K562 (cell line): ENCODE results near the gene ITPA. TPM values are rescaled to one million over a fixed set of nuclear protein-coding genes. Genes with fewer than 3 reads are reported as not detected.

Experiments
- ATAC-seq: fragments of 200-7000 bp; cut with Tn5 transposase; 3 replicates; pipeline ENCODE4 v1.9.1; 2020; ENCODE audit warnings: moderate library complexity
- BruUV-seq: library from RNA; stranded (reverse); fragments of 400-500 nt; replicated peaks from 2 replicates; lab custom pipeline; 2021; lab: Mats Ljungman, UMichigan
- CTCF ChIA-PET: fragments of 300-600 bp; formaldehyde crosslinking; extraction: SDS; loops from one replicate; lab custom pipeline; 2021; ENCODE audit warnings: low intra/inter-chr PET ratio; lab: Yijun Ruan, JAX
- POLR2A ChIA-PET: fragments of 300-600, 350-650 bp; sonication (Branson Sonifier 250); formaldehyde crosslinking; extraction: SDS; loops from one replicate; lab custom pipeline; 2021; ENCODE audit warnings: antibody characterized with exemption, inconsistent platforms; lab: Yijun Ruan, JAX
- DNase-seq, 4 experiments: peaks; one replicate each; pipeline versions ENCODE4 v3.0.0 to v3.0.0-alpha.2; 2011 to 2018; ENCODE audit warnings: low spot score in 3 of 4, mixed read lengths in 3 of 4; ENCODE audit errors: extremely low read depth in 1 of 4
- FAIRE-seq: peaks from 2 replicates; lab custom pipeline; 2011; peaks lifted over from hg19 to GRCh38; lab: Jason Lieb, UNC
- H2AFZ ChIP-seq: 2 replicates; pipeline ENCODE4 v1.6.0; 2011; ENCODE audit warnings: low read depth, low read length, control low read depth, inconsistent platforms
- H3K27ac ChIP-seq: fragments of 200-600 bp; 3 replicates; pipeline ENCODE4 v1.8.0; 2011; ENCODE audit warnings: low read depth, mild to moderate bottlenecking, control low read depth, inconsistent platforms, low read length, moderate library complexity, mixed read lengths; ENCODE audit errors: extremely low read depth
- H3K27me3 ChIP-seq, 2 experiments: fragments of 300-600 bp in 1 of 2; 2 replicates in 1 of 2; 3 replicates in 1 of 2; pipeline versions ENCODE4 v1.6.0 to v1.8.0; 2011; ENCODE audit warnings: inconsistent platforms in 2 of 2, low read length in 2 of 2, mild to moderate bottlenecking in 1 of 2, mixed read lengths in 1 of 2, moderate library complexity in 1 of 2; ENCODE audit not compliant: control insufficient read depth in 2 of 2, insufficient read depth in 2 of 2
- H3K36me3 ChIP-seq: fragments of 300-600 bp; 3 replicates; pipeline ENCODE4 v1.8.0; 2011; ENCODE audit warnings: mild to moderate bottlenecking, low read length, inconsistent platforms; ENCODE audit not compliant: control insufficient read depth, insufficient read depth
- H3K4me1 ChIP-seq, 2 experiments: fragments of 200-600 bp in 1 of 2; replicated peaks in 1 of 2; 2 replicates in 1 of 2; 3 replicates in 1 of 2; pipeline versions ENCODE4 v1.5.1 to v1.8.0; 2011; ENCODE audit warnings: inconsistent platforms in 2 of 2, low read length in 2 of 2, mild to moderate bottlenecking in 1 of 2, mixed read lengths in 1 of 2, moderate library complexity in 1 of 2; ENCODE audit not compliant: control insufficient read depth in 2 of 2, insufficient read depth in 2 of 2
- H3K4me2 ChIP-seq: 2 replicates; pipeline ENCODE4 v1.6.1; 2011; ENCODE audit warnings: low read length, control low read depth, inconsistent platforms, mixed read lengths; ENCODE audit not compliant: insufficient read depth
- H3K4me3 ChIP-seq: fragments of 200-600 bp; sonication (generic), shearing (Covaris generic); 2 replicates; pipeline ENCODE4 v1.5.1; 2016; ENCODE audit warnings: control low read depth, inconsistent platforms
- H3K79me2 ChIP-seq: fragments of 200-600 bp; 3 replicates; pipeline ENCODE4 v1.8.0; 2011; ENCODE audit warnings: low read length, inconsistent platforms; ENCODE audit not compliant: control insufficient read depth, insufficient read depth
- H3K9ac ChIP-seq, 2 experiments: 2 replicates each; pipeline versions ENCODE4 v1.6.0 to v1.6.1; 2011; ENCODE audit warnings: low read depth in 2 of 2, low read length in 2 of 2, control low read depth in 1 of 2, inconsistent platforms in 1 of 2, mild to moderate bottlenecking in 1 of 2, mixed read lengths in 1 of 2; ENCODE audit not compliant: insufficient read depth in 1 of 2
- H3K9me1 ChIP-seq: one replicate; pipeline ENCODE4 v1.6.0; 2011; ENCODE audit warnings: inconsistent platforms, mild to moderate bottlenecking, low read length, moderate library complexity; ENCODE audit not compliant: control insufficient read depth, insufficient read depth
- H3K9me3 ChIP-seq: replicated peaks from 2 replicates; pipeline ENCODE4 v1.5.1; 2011; ENCODE audit warnings: low read depth, low read length, inconsistent platforms; ENCODE audit not compliant: control insufficient read depth, insufficient read depth
- H4K20me1 ChIP-seq: replicated peaks from 2 replicates; pipeline ENCODE4 v1.6.1; 2011; ENCODE audit warnings: low read length, inconsistent platforms, mixed read lengths; ENCODE audit not compliant: control insufficient read depth, insufficient read depth
- ARID1B ChIP-seq: fragments of 450-650 bp; IDR thresholded peaks from 2 replicates; pipeline ENCODE4 v1.6.1; 2016; ENCODE audit warnings: antibody characterized with exemption, mild to moderate bottlenecking, inconsistent platforms
- EWSR1 ChIP-seq: fragments of 450-650 bp; IDR thresholded peaks from 2 replicates; pipeline ENCODE4 v1.6.1; 2018; ENCODE audit warnings: borderline replicate concordance, mild to moderate bottlenecking, low read depth, moderate library complexity; ENCODE audit not compliant: partially characterized antibody
- FIP1L1 ChIP-seq: fragments of 200-400 bp; formaldehyde crosslinking; IDR thresholded peaks from 2 replicates; pipeline ENCODE4 v1.6.1; 2018; ENCODE audit warnings: mild to moderate bottlenecking, low read depth, low read length; ENCODE audit not compliant: poor library complexity, severe bottlenecking
- HDAC3 ChIP-seq: fragments of 450-650 bp; IDR thresholded peaks from 2 replicates; pipeline ENCODE4 v1.6.1; 2018; ENCODE audit warnings: borderline replicate concordance, mild to moderate bottlenecking, moderate library complexity; ENCODE audit not compliant: partially characterized antibody
- NFXL1 ChIP-seq: fragments of 450-650 bp; formaldehyde crosslinking; IDR thresholded peaks from 2 replicates; pipeline ENCODE4 v1.4.0; 2021; ENCODE audit warnings: mild to moderate bottlenecking
- TAF15 ChIP-seq: fragments of 200-400 bp; formaldehyde crosslinking; IDR thresholded peaks from 2 replicates; pipeline ENCODE4 v1.6.1; 2017; ENCODE audit warnings: mild to moderate bottlenecking, low read depth, low read length, moderate library complexity
- TCF15 ChIP-seq: fragments of 250-450 bp; sonication (Bioruptor Pico); IDR thresholded peaks from 2 replicates; pipeline ENCODE4 v1.8.0; 2022; ENCODE audit warnings: moderate library complexity, mild to moderate bottlenecking, inconsistent platforms
- ZBTB1 ChIP-seq: sonication (generic); formaldehyde crosslinking; IDR thresholded peaks from 2 replicates; pipeline ENCODE4 v1.8.1; 2023; ENCODE audit warnings: missing genetic modification reagents, low read depth, mild to moderate bottlenecking, borderline replicate concordance
- ZBTB9 ChIP-seq: fragments of 450-650 bp; formaldehyde crosslinking; IDR thresholded peaks from 2 replicates; pipeline ENCODE4 v1.4.0; 2020; ENCODE audit warnings: mild to moderate bottlenecking, moderate library complexity
- ZNF140 ChIP-seq: fragments of 250-450 bp; sonication (Bioruptor Pico); IDR thresholded peaks from 2 replicates; pipeline ENCODE4 v1.8.0; 2021; ENCODE audit warnings: moderate library complexity, mild to moderate bottlenecking, inconsistent platforms
- ZNF512 ChIP-seq: IDR thresholded peaks from 2 replicates; pipeline ENCODE4 v1.6.1; 2016; ENCODE audit warnings: missing genetic modification characterization, missing compliant biosample characterization
- ZNF561 ChIP-seq: fragments of 450-650 bp; formaldehyde crosslinking; conservative IDR thresholded peaks from 2 replicates; pipeline ENCODE4 v1.4.0; 2020; ENCODE audit warnings: mild to moderate bottlenecking, moderate library complexity
- ZNF655 ChIP-seq: fragments of 250-450 bp; sonication (Bioruptor Pico); IDR thresholded peaks from 2 replicates; pipeline ENCODE4 v1.5.0; 2021
- ZNF740 ChIP-seq, 3 experiments: fragments of 200-800 bp in 1 of 3; sonication (Bioruptor generic) in 1 of 3; sonication (generic) in 1 of 3; formaldehyde crosslinking in 1 of 3; IDR thresholded peaks; 2 replicates each; pipeline versions ENCODE4 v1.6.1 to v1.8.0; 2016 to 2022; ENCODE audit warnings: mild to moderate bottlenecking in 2 of 3, missing compliant biosample characterization in 2 of 3, missing genetic modification characterization in 2 of 3, missing genetic modification reagents in 1 of 3
- WGBS: fragments of 100-300 bp; shearing (Covaris generic); methylation state at CpG from one replicate; pipeline ENCODE4 v1.1.6; 2016; ENCODE audit warnings: low coverage, mixed read lengths; ENCODE audit not compliant: insufficient coverage; ENCODE audit errors: missing lambda C conversion rate; 5-methylcytosine and 5-hydroxymethylcytosine counted together
- in situ Hi-C: fragments of 300-500 bp; cut with MboI; formaldehyde crosslinking; loops from 4 replicates; pipeline ENCODE4 v1.15.0; 2018; ENCODE audit warnings: inconsistent platforms, mixed read lengths
- intact Hi-C: fragments of 100-400 bp; cut with micrococcal nuclease; formaldehyde crosslinking; loops from 2 replicates; pipeline ENCODE4 v1.14.2; 2022
- polyA plus RNA-seq, 8 experiments: library from polyadenylated mRNA; depleted of rRNA in 4 of 8; stranded (reverse) in 5 of 8; unstranded in 3 of 8; fragments of >200 nt; fragmentation: Nextera tagmentation in 2 of 8; fragmentation: Illumina TruSeq in 1 of 8; extraction: Ambion mirVana in 2 of 8; extraction: Trizol in 1 of 8; gene quantifications; 2 replicates each; pipeline versions ENCODE4 v1.2.1 to v1.2.3, GENCODE V29; 2011 to 2014; ENCODE audit warnings: inconsistent platforms in 1 of 8, missing spikeins in 1 of 8
- total RNA-seq, 7 experiments: library from RNA; depleted of rRNA in 6 of 7; stranded (reverse); fragments of >200 nt in 6 of 7; fragmentation: Illumina TruSeq in 2 of 7; extraction: Trizol in 2 of 7; gene quantifications; 2 replicates each; pipeline versions ENCODE4 v1.2.1 to v1.2.3, GENCODE V29; 2011 to 2021; ENCODE audit warnings: low replicate concordance in 1 of 7

ITPA gene
- total and polyA plus RNA-seq, 9 of the 15 experiments (the other 6 are each of a cell fraction or from before 2014, with no cell fraction given): 5.0 to 79.7 (median 36.7) TPM

- H3K4me2 ChIP-seq: peak overlapping the region; percentile 88
- ChIA-PET POLR2A (no interaction called here), CTCF (no interaction called here)
- no peaks in the 10 kb centered on the region for H4K20me1 ChIP-seq
- peak; percentile 80 for FAIRE-seq
- no peaks in the 10 kb centered on the region for H3K9me3 ChIP-seq
- H3K27ac ChIP-seq: peak overlapping the region; percentile 87
- H3K36me3 ChIP-seq: no peaks in the 10 kb centered on the region
- in situ Hi-C loops: no loop called here
- peaks cover 4 to 24% of the 10 kb centered on the region in 2 experiments; a peak in 4 of 5 replicates for H3K4me1 ChIP-seq
- H2AFZ ChIP-seq: peak overlapping the region; percentile 95
- BruUV-seq: TSS peak; percentile 57
- 4% methylated on average over 12 of the region's 13 CpGs for WGBS
- H3K79me2 ChIP-seq: peaks cover 11% of the 10 kb centered on the region; the same call in 2 of the 3 replicates
- H3K9ac ChIP-seq: peak overlapping the region; percentile 83 to 94
- DNase-seq: peak in 1 of 4 experiments; percentile 59
- intact Hi-C loops: no loop called here
- ATAC-seq: peak; percentile 77
- H3K27me3 ChIP-seq: no peaks in the 10 kb centered on the region
- H3K9me1 ChIP-seq: no peaks in the 10 kb centered on the region
- peak overlapping the region; percentile 91 for H3K4me3 ChIP-seq
- TF ChIP-seq TCF15 (CRISPR knock-in tag) (no peak), ZNF140 (CRISPR knock-in tag) (no peak), ZBTB9 (CRISPR knock-in tag) (no peak), ZNF740 (CRISPR knock-in tag; IDR thresholded peaks at IDR 0.05) (0 out of 2 replicates have a peak, but pooled peaks have one; percentile 41), ZNF740 (tag; IDR thresholded peaks at IDR 0.05) (no peak), NFXL1 (CRISPR knock-in tag) (no peak), ARID1B (no peak), EWSR1 (no peak), FIP1L1 (no peak), ZNF561 (no peak), HDAC3 (no peak), ZBTB1 (CRISPR knock-in tag) (0 out of 2 replicates have a peak, but pooled peaks have one; percentile 2), ZNF512 (peak; percentile 66), ZNF655 (CRISPR knock-in tag) (no peak), TAF15 (no peak)
Measured at GRCh38 chr20:3174442-3175261, 34.6 kb upstream of the ITPA start.
